Hepatocyte (in vitro differentiated cells): ENCODE data around the gene SEC61A2.

ENCODE experiments used
- CTCF ChIP-seq: fragments of 200-600 bp; sonication (generic); IDR thresholded peaks from 2 replicates; pipeline ENCODE4 v1.5.1; 2016; ENCODE audit warnings: antibody characterized with exemption, mild to moderate bottlenecking; ENCODE audit not compliant: poor library complexity
- EZH2 ChIP-seq: fragments of 200-600 bp; sonication (generic); IDR thresholded peaks from 2 replicates; pipeline ENCODE4 v1.6.1; 2016; ENCODE audit warnings: antibody characterized with exemption, mild to moderate bottlenecking, borderline replicate concordance
- EZH2phosphoT487 ChIP-seq: fragments of 200-600 bp; sonication (generic); IDR thresholded peaks from one replicate; pipeline ENCODE4 v1.6.1; 2018; ENCODE audit warnings: antibody characterized with exemption, mild to moderate bottlenecking, low read depth, moderate library complexity; ENCODE audit not compliant: unreplicated experiment, severe bottlenecking

GRCh38 chr10:12213621-12214020, 84.1 kb downstream of the SEC61A2 start:
- no peak for TF ChIP-seq CTCF
- no peak for TF ChIP-seq EZH2
- TF ChIP-seq EZH2phosphoT487, result no peak
